Heart left ventricle (tissue), 16 donors: ENCODE measurements around the gene CARD18. TPM values are rescaled to one million over a fixed set of nuclear protein-coding genes. Genes with fewer than 3 reads are reported as not detected.

Source experiments
- ATAC-seq, 4 donors: fragments of 200-7000 bp; cut with Tn5 transposase; one replicate each; pipeline ENCODE4 v1.9.1; 2020 to 2022; ENCODE audit warnings: moderate library complexity in 4 of 4, mild to moderate bottlenecking in 3 of 4, moderate number of reproducible peaks in 1 of 4
- DNase-seq, 5 donors: peaks; one replicate each; pipeline ENCODE4 v3.0.0-alpha.2; 2020
- H3K27ac ChIP-seq, 12 donors: fragments of 200-600 bp; sonication (generic) in 4 of 12; one replicate each; pipeline versions ENCODE4 v1.5.0 to v1.8.0; 2016 to 2022; ENCODE audit warnings: mild to moderate bottlenecking in 2 of 12
- H3K27me3 ChIP-seq, 9 donors: fragments of 200-600 bp; sonication (generic) in 2 of 9; one replicate each; pipeline versions ENCODE4 v1.5.1 to v1.8.0; 2016 to 2022; ENCODE audit warnings: mild to moderate bottlenecking in 3 of 9
- H3K36me3 ChIP-seq, 9 donors: fragments of 200-600 bp; sonication (generic) in 2 of 9; one replicate each; pipeline versions ENCODE4 v1.5.0 to v1.8.0; 2018 to 2022; ENCODE audit warnings: mild to moderate bottlenecking in 2 of 9
- H3K4me1 ChIP-seq, 12 donors: fragments of 200-600 bp; sonication (generic) in 4 of 12; one replicate each; pipeline versions ENCODE4 v1.5.0 to v1.8.0; 2016 to 2022; ENCODE audit warnings: mild to moderate bottlenecking in 3 of 12
- H3K4me3 ChIP-seq, 12 donors: fragments of 200-600 bp; sonication (generic) in 4 of 12; one replicate each; pipeline versions ENCODE4 v1.5.0 to v1.8.0; 2017 to 2022; ENCODE audit warnings: mild to moderate bottlenecking in 9 of 12, moderate library complexity in 4 of 12
- H3K9me3 ChIP-seq, 12 donors: fragments of 200-600 bp; sonication (generic) in 4 of 12; one replicate each; pipeline versions ENCODE4 v1.5.0 to v1.8.0; 2016 to 2022; ENCODE audit warnings: mild to moderate bottlenecking in 1 of 12
- POLR2A ChIP-seq, 2 donors: fragments of 450-650 bp; IDR thresholded peaks; one replicate each; pipeline ENCODE4 v1.6.1; 2017; ENCODE audit warnings: antibody characterized with exemption in 2 of 2, mild to moderate bottlenecking in 2 of 2, moderate library complexity in 2 of 2
- WGBS, 4 donors: extraction: QIAGEN DNeasy Blood & Tissue Kit in 2 of 4; methylation state at CpG; one replicate each; pipeline versions ENCODE4 v1.1.5 to v1.1.7; 2013 to 2018; 5-methylcytosine and 5-hydroxymethylcytosine counted together
- intact Hi-C, 10 donors: fragments of 100-400 bp; cut with DNase I; formaldehyde crosslinking; loops; one replicate each; pipeline versions ENCODE4 v1.11.1 to v1.14.2; 2022
- polyA plus RNA-seq, 2 donors: library from polyadenylated mRNA; stranded (reverse); fragments of 200-250 nt; gene quantifications; one replicate each; pipeline ENCODE4 v1.2.3, GENCODE V29; 2013
- total RNA-seq, 9 donors: library from RNA; depleted of rRNA in 2 of 9; stranded (reverse); fragments of >200 nt in 2 of 9; fragmentation: NEBNext Ultra II Directional in 3 of 9; extraction: Animal tissue kit (Norgen Biotek cat#: 25700) in 3 of 9; gene quantifications; one replicate each; pipeline versions ENCODE4 v1.1.0 to v1.2.4, GENCODE V29; 2016 to 2023
- TF ChIP-seq, protein P1 (sequence below), 12 donors: fragments of 200-600 bp; sonication (generic) in 4 of 12; IDR thresholded peaks; one replicate each; pipeline versions ENCODE4 v1.5.0 to v1.8.0; 2018 to 2022; ENCODE audit warnings: antibody characterized with exemption in 12 of 12, mild to moderate bottlenecking in 5 of 12
- donor health status: ischemic (EF 13 %, LVEDD 7.1; RV severe dilation, severe dysfunction).
- donor health status: healthy with polysubstance abuse.
- donor health status: DM: no; HTN: yes; CAD: no.
- donor health status: DM: no; HTN: no; CAD: no.
- donor health status: ischemic (EF 25% LVEDD 6.9; RV normal size, moderate dysfunction).
- donor health status: ischemic (EF 25% LVEDD 5.7; RV mildly dilated, moderate dysfunction).
- donor health status: healthy.
- donor health status: DM: yes; HTN: yes; CAD: no.
- donor health status: ischemic (EF 35%, LVEDD 5.7; RV mildly dilated, moderate dysfunction).
- donor health status: nonischemic (EF 11% LVEDD 7.7; RV severe dilation, severe dysfunction).
- donor health status: DM: yes; HTN: yes; CAD: no.
- donor health status: PGD.
- donor health status: ischemic (EF 29% LVEDD 5.4; RV normal size, mild dysfunction).
- donor health status: nonischemic (EF 23%, LVEDD 6.1; RV moderate dilation, normal function).

CARD18 gene
- total and polyA plus RNA-seq, 11 donors = 0.91 TPM; not detected in 10

DNA sequence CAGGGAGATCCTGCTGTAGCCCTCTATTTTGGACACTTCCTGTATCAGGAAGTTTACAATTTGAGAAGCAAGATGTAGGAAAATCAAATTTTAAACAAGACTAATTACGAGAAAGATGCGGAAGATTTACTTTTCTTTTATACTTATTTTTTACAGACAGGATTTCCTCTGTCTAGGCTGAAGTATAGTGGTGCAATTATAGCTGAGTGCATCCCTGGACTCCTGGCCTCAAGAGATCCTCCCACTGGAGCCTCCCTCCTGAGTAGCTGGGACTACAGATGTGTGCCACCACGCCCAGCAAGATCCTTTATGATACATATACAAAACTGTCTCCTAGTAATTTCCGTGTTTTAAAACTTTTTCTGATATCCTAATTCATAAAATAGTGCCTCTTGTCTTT is 17.2 kb upstream of the CARD18 start:
- ATAC-seq = peak in 1 of 4 donors; percentile 52
- Histone ChIP-seq H3K27ac (no peak overlapping the region), H3K4me3 (no peak overlapping the region), H3K4me1 (peaks cover 0 to 2% (median 0%) of the 10 kb centered on the region in 12 donors), H3K27me3 (no peaks in the 10 kb centered on the region), H3K36me3 (no peaks in the 10 kb centered on the region), H3K9me3 (no peaks in the 10 kb centered on the region)
- 60 to 72% (median 68%) methylated on average over 4 of the region's 4 CpGs for WGBS, 4 donors
- intact Hi-C loops = no loop called here
- TF ChIP-seq, protein P1, sequence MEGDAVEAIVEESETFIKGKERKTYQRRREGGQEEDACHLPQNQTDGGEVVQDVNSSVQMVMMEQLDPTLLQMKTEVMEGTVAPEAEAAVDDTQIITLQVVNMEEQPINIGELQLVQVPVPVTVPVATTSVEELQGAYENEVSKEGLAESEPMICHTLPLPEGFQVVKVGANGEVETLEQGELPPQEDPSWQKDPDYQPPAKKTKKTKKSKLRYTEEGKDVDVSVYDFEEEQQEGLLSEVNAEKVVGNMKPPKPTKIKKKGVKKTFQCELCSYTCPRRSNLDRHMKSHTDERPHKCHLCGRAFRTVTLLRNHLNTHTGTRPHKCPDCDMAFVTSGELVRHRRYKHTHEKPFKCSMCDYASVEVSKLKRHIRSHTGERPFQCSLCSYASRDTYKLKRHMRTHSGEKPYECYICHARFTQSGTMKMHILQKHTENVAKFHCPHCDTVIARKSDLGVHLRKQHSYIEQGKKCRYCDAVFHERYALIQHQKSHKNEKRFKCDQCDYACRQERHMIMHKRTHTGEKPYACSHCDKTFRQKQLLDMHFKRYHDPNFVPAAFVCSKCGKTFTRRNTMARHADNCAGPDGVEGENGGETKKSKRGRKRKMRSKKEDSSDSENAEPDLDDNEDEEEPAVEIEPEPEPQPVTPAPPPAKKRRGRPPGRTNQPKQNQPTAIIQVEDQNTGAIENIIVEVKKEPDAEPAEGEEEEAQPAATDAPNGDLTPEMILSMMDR (IDR thresholded peaks at IDR 0.05) = no peak
- TF ChIP-seq POLR2A (IDR thresholded peaks at IDR 0.05) = no peak
- DNase-seq = no peak

DNA sequence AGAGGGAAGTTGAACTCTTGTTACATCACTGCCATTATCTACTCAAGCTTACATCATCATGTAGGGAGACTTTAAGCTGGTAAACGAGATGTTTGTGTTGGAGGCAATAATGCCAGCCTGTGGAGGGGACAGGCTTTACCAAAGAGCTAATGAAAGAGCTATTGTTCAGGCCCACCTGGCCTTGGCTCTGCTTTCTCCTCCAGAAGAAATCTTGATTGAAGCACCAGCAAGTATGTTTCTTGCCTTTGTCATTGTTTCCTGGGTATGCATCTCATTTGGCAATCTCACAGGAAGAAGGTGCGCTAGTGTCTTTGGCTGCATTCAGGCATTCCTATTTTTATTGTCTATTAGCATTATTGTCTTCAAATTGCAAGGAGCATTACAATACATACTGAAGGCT is 16.7 kb upstream of the CARD18 start:
- TF ChIP-seq, protein P1 (IDR thresholded peaks at IDR 0.05) = no peak
- TF ChIP-seq POLR2A (IDR thresholded peaks at IDR 0.05) = no peak
- ATAC-seq (peak in 1 of 4 donors; percentile 44), DNase-seq (peak in 1 of 5 donors; percentile 15)
- Histone ChIP-seq H3K27ac (no peak overlapping the region), H3K9me3 (no peaks in the 10 kb centered on the region), H3K4me3 (no peak overlapping the region), H3K36me3 (no peaks in the 10 kb centered on the region), H3K4me1 (peaks cover 0 to 2% (median 0%) of the 10 kb centered on the region in 12 donors), H3K27me3 (no peaks in the 10 kb centered on the region)
- 45 to 68% (median 60%) methylated on average over 2 of the region's 2 CpGs for WGBS, 4 donors
- intact Hi-C loops = no loop called here

GRCh38 chr11:105155679-105156078 is 16.1 kb upstream of the CARD18 start:
- WGBS, 4 donors = 60 to 76% (median 71%) methylated on average over 6 of the region's 6 CpGs
- TF ChIP-seq POLR2A (IDR thresholded peaks at IDR 0.05) = no peak
- DNase-seq (no peak), ATAC-seq (no peak)
- intact Hi-C loops = no loop called here
- Histone ChIP-seq H3K9me3 (no peaks in the 10 kb centered on the region), H3K27ac (no peak overlapping the region), H3K36me3 (no peaks in the 10 kb centered on the region), H3K4me3 (no peak overlapping the region), H3K4me1 (peaks cover 0 to 2% (median 0%) of the 10 kb centered on the region in 12 donors), H3K27me3 (no peaks in the 10 kb centered on the region)

GRCh38 chr11:105153392-105153791 is 13.8 kb upstream of the CARD18 start:
- TF ChIP-seq POLR2A (IDR thresholded peaks at IDR 0.05) = no peak
- TF ChIP-seq, protein P1 (IDR thresholded peaks at IDR 0.05) = no peak
- 92 to 95% (median 94%) methylated on average over 11 of the region's 11 CpGs for WGBS, 4 donors
- intact Hi-C loops = no loop called here
- H3K9me3 ChIP-seq = no peaks in the 10 kb centered on the region
- no peak overlapping the region for H3K4me3 ChIP-seq
- ATAC-seq (no peak), DNase-seq (no peak)
- peaks cover 0 to 2% (median 0%) of the 10 kb centered on the region in 12 donors for H3K4me1 ChIP-seq
- H3K27me3 ChIP-seq = no peaks in the 10 kb centered on the region
- H3K27ac ChIP-seq = no peak overlapping the region
- no peaks in the 10 kb centered on the region for H3K36me3 ChIP-seq

DNA sequence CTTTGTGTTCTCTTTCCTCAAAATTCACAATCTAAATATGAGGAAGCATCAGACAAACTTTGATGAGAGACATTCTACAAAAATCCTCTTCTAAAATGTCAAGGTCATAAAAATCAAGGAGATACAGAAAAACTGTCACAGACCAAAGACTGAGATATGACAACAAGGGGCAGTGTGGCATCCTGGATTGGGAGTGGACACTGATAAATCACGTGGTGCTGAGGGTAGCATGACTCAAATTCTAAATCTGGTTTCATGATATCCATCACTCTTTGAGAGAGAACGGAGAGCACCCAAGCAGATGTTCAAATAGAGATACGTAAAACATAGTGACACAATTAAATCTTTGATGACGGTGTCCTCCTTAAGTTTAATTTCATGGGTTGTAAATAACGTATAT is 13.0 kb upstream of the CARD18 start:
- Histone ChIP-seq H3K9me3 (no peaks in the 10 kb centered on the region), H3K27ac (no peak overlapping the region), H3K4me1 (peaks cover 0 to 2% (median 0%) of the 10 kb centered on the region in 12 donors), H3K27me3 (no peaks in the 10 kb centered on the region), H3K4me3 (no peak overlapping the region), H3K36me3 (no peaks in the 10 kb centered on the region)
- TF ChIP-seq POLR2A (IDR thresholded peaks at IDR 0.05) = no peak
- TF ChIP-seq, protein P1 (IDR thresholded peaks at IDR 0.05) = no peak
- 76 to 81% (median 77%) methylated on average over 5 of the region's 5 CpGs for WGBS, 4 donors
- DNase-seq = no peak
- ATAC-seq = no peak
- intact Hi-C loops = no loop called here
